ENCODE data around the gene LPCAT3.
A peak's percentile ranks its signal among the peaks of the same experiment; 100 is the strongest.

LPCAT3 gene

GRCh38 chr12:6928022-6928702, 90.1 kb downstream of the LPCAT3 start:
- Histone ChIP-seq H3K27ac (ENCODE audit: low read depth, low read length) (no peak overlapping the region), H3K36me3 (ENCODE audit: control insufficient read depth, low read length) (no peaks in the 10 kb centered on the region), H3F3A (ENCODE audit: control insufficient read depth, insufficient read depth) (peaks cover 5% of the 10 kb centered on the region; the same call in 1 of the 2 replicates), H3K4me1 (ENCODE audit: control insufficient read depth, low read length) (peaks cover 25% of the 10 kb centered on the region), H3K4me2 (ENCODE audit: low read length) (peak overlapping the region; percentile 25), H3K79me2 (ENCODE audit: control insufficient read depth, low read length) (no peaks in the 10 kb centered on the region), H3K9me2 (replicated peaks; ENCODE audit: control insufficient read depth, low read length) (no peaks in the 10 kb centered on the region), H4K20me1 (ENCODE audit: control insufficient read depth, insufficient read depth, low read depth, low read length) (no peaks in the 10 kb centered on the region), H3K4me3 (ENCODE audit: low read length) (peak overlapping the region; percentile 32; the same call in 1 of the 2 replicates), H3K27me3 (ENCODE audit: control insufficient read depth, low read length) (peaks cover 52% of the 10 kb centered on the region), H3K9me3 (ENCODE audit: control insufficient read depth, insufficient read depth, low read length) (no peaks in the 10 kb centered on the region)
- TF ChIP-seq CTCF (IDR thresholded peaks at IDR 0.05; ENCODE audit: low read depth, low read length, poor library complexity, severe bottlenecking) = no peak
- peak; percentile 93; the same call in 1 of the 2 replicates for TF ChIP-seq EZH2phosphoT487 (IDR thresholded peaks at IDR 0.05; ENCODE audit: borderline replicate concordance, low read length)

GRCh38 chr12:6927379-6928021, 90.8 kb downstream of the LPCAT3 start, which contains the start of gene ATN1:
TSS of gene ATN1 (plus strand) at chr12:6927959. CDS start at chr12:6934002, 6,043 bp downstream.
- H3K27me3 ChIP-seq (ENCODE audit: control insufficient read depth, low read length) = peaks cover 52% of the 10 kb centered on the region
- TF ChIP-seq EZH2phosphoT487 (IDR thresholded peaks at IDR 0.05; ENCODE audit: borderline replicate concordance, low read length) (peak; percentile 96), CTCF (IDR thresholded peaks at IDR 0.05; ENCODE audit: low read depth, low read length, poor library complexity, severe bottlenecking) (no peak)
- H3F3A ChIP-seq (ENCODE audit: control insufficient read depth, insufficient read depth) = peaks cover 2% of the 10 kb centered on the region; the same call in 1 of the 2 replicates

More at GRCh38 chr12:6927379-6928021, 90.8 kb downstream of the LPCAT3 start, which contains the start of gene ATN1:
- H4K20me1 ChIP-seq (ENCODE audit: control insufficient read depth, insufficient read depth, low read depth, low read length) = no peaks in the 10 kb centered on the region
- H3K4me2 ChIP-seq (ENCODE audit: low read length) = peak within 1 kb of the TSS; percentile 64
- peaks cover 32% of the 10 kb centered on the region for H3K4me1 ChIP-seq (ENCODE audit: control insufficient read depth, low read length)
- H3K36me3 ChIP-seq (ENCODE audit: control insufficient read depth, low read length) = no peaks in the 10 kb centered on the region
- H3K27ac ChIP-seq (ENCODE audit: low read depth, low read length) = no peak within 1 kb of the TSS
- H3K9me2 ChIP-seq (replicated peaks; ENCODE audit: control insufficient read depth, low read length) = no peaks in the 10 kb centered on the region
- peak within 1 kb of the TSS; percentile 58 for H3K4me3 ChIP-seq (ENCODE audit: low read length)
- H3K79me2 ChIP-seq (ENCODE audit: control insufficient read depth, low read length) = no peaks in the 10 kb centered on the region
- H3K9me3 ChIP-seq (ENCODE audit: control insufficient read depth, insufficient read depth, low read length) = no peaks in the 10 kb centered on the region

Data from DOHH2 (cell line).